ENCODE results near the gene EFCAB6.

DNA sequence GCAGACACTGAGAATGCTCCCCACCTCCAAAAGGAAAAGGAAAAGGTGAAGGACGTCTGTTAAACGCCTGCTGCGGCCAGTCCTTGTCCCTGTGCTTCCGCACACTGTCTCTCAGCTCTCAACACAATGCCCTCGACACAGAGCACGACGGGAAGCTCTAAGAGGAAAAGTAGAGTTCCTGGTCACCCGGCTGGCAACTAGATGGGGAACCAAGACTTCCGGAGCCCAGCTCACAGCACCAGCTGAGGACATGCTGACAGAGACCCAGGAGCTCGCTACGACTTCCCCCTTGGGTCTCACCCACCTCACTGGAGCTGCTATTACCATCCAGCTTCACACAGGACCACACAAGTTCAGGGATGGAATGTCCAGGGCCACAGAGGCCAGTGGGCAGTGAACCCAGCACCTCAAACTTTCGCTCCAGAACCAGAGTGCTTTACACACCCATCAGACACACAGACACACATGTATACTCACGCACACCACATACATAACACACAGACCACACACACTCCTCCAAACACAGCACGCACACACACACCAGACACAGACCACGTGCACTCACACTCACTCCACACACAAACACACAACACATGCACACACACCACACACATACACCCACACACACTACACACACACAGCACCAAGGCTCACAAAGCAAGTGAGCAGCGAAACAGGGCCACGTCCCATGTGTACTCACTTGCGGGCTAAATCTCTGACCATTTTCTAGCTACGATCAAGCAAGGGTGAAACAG lies 40.6 kb upstream of the EFCAB6 start:
- TF ChIP-seq, protein P1, sequence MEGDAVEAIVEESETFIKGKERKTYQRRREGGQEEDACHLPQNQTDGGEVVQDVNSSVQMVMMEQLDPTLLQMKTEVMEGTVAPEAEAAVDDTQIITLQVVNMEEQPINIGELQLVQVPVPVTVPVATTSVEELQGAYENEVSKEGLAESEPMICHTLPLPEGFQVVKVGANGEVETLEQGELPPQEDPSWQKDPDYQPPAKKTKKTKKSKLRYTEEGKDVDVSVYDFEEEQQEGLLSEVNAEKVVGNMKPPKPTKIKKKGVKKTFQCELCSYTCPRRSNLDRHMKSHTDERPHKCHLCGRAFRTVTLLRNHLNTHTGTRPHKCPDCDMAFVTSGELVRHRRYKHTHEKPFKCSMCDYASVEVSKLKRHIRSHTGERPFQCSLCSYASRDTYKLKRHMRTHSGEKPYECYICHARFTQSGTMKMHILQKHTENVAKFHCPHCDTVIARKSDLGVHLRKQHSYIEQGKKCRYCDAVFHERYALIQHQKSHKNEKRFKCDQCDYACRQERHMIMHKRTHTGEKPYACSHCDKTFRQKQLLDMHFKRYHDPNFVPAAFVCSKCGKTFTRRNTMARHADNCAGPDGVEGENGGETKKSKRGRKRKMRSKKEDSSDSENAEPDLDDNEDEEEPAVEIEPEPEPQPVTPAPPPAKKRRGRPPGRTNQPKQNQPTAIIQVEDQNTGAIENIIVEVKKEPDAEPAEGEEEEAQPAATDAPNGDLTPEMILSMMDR (IDR thresholded peaks at IDR 0.05; ENCODE audit: low read length): no peak
- TF ChIP-seq EZH2 (IDR thresholded peaks at IDR 0.05; ENCODE audit: borderline replicate concordance, low read length): no peak
